Natural killer cell (primary cell): ENCODE measurements around the gene RELN. TPM values are rescaled to one million over a fixed set of nuclear protein-coding genes. Genes with fewer than 3 reads are reported as not detected.

Experiments
- ATAC-seq, 3 donors: fragments of 150-1000 bp in 2 of 3; fragments of 200-7000 bp in 1 of 3; cut with Tn5 transposase; 1 replicate in 1 of 3; 2 replicates in 2 of 3; pipeline ENCODE4 v1.10.0; 2021; ENCODE audit warnings: mild to moderate bottlenecking in 2 of 3, moderate library complexity in 2 of 3
- DNase-seq, 2 donors: peaks; one replicate each; pipeline versions ENCODE4 v3.0.0 to v3.0.0-alpha.2; 2013 to 2021; ENCODE audit warnings: mixed read lengths in 1 of 2
- H3K27ac ChIP-seq: one replicate; pipeline ENCODE4 v1.5.1; 2013; ENCODE audit warnings: mild to moderate bottlenecking, low read length
- H3K27me3 ChIP-seq: one replicate; pipeline ENCODE4 v1.6.1; 2013; ENCODE audit warnings: low read length; ENCODE audit not compliant: control insufficient read depth, insufficient read depth
- H3K36me3 ChIP-seq: one replicate; pipeline ENCODE4 v1.6.1; 2013; ENCODE audit warnings: low read length; ENCODE audit not compliant: control insufficient read depth, insufficient read depth
- H3K4me1 ChIP-seq: one replicate; pipeline ENCODE4 v1.6.1; 2013; ENCODE audit warnings: low read length; ENCODE audit not compliant: control insufficient read depth, insufficient read depth
- H3K4me3 ChIP-seq: one replicate; pipeline ENCODE4 v1.5.1; 2013; ENCODE audit warnings: low read length
- H3K9me3 ChIP-seq: one replicate; pipeline ENCODE4 v1.6.1; 2013; ENCODE audit warnings: low read length; ENCODE audit not compliant: control insufficient read depth, insufficient read depth
- H3K27ac Mint-ChIP-seq, 2 donors: one replicate each; pipeline ENCODE4 v1.8.0; 2022; ENCODE audit warnings: mild to moderate bottlenecking in 2 of 2, mixed read lengths in 2 of 2, moderate library complexity in 1 of 2
- H3K27me3 Mint-ChIP-seq, 2 donors: one replicate each; pipeline ENCODE4 v1.8.0; 2022; ENCODE audit warnings: low read depth in 2 of 2, mixed read lengths in 2 of 2
- H3K36me3 Mint-ChIP-seq: one replicate; pipeline ENCODE4 v1.8.0; 2022; ENCODE audit warnings: mixed read lengths
- H3K4me1 Mint-ChIP-seq, 2 donors: one replicate each; pipeline ENCODE4 v1.8.0; 2022; ENCODE audit warnings: mixed read lengths in 2 of 2
- H3K4me3 Mint-ChIP-seq: one replicate; pipeline ENCODE4 v1.8.0; 2022; ENCODE audit warnings: mild to moderate bottlenecking, moderate library complexity, mixed read lengths
- H3K9me3 Mint-ChIP-seq, 2 donors: one replicate each; pipeline ENCODE4 v1.8.0; 2022; ENCODE audit warnings: mixed read lengths in 2 of 2
- WGBS: methylation state at CpG from one replicate; pipeline ENCODE4 v1.1.7; 2013; ENCODE audit warnings: missing lambda C conversion rate; ENCODE audit not compliant: insufficient coverage; 5-methylcytosine and 5-hydroxymethylcytosine counted together
- intact Hi-C: fragments of 100-400 bp; cut with micrococcal nuclease; formaldehyde crosslinking; loops from one replicate; pipeline ENCODE4 v1.14.2; 2022
- total RNA-seq, 4 donors: library from RNA; stranded (reverse); fragments of 120-200 nt in 1 of 4; gene quantifications; one replicate each; pipeline versions ENCODE4 v1.2.3 to v1.2.4, GENCODE V29; 2013 to 2022
- TF ChIP-seq, protein P1 (sequence below): fragments of 200-600 bp; IDR thresholded peaks from one replicate; pipeline ENCODE4 v1.8.0; 2022; ENCODE audit warnings: antibody characterized with exemption

The RELN gene
- total RNA-seq, 3 donors from 2014 or later (not counting 1 experiment from before 2014, with no cell fraction given), result not detected

DNA sequence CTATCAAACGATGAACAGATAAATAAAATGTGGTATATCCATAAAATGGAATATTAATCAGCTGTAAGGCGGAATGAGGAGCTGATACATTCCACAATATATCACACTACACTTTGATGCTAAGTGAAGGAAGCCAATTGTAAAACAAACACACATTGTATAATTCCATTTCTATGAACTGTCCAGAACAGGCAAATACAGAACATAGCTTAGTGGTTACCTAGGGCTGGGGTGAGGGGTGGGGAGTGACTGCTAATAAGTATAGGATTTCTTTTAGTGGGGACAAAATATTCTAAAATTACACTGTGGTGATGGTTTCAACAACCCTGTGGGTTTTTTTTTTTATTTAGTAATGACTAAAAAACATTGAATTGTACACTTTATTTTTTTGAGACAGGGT, 461.3 kb downstream of the RELN start:
- no peak overlapping the region for H3K4me3 Mint-ChIP-seq
- H3K27ac Mint-ChIP-seq, result no peak overlapping the region
- no peaks in the 10 kb centered on the region for H3K36me3 Mint-ChIP-seq
- ATAC-seq (no peak), DNase-seq (no peak)
- H3K27me3 Mint-ChIP-seq, result peaks cover 5 to 8% of the 10 kb centered on the region in 2 donors
- TF ChIP-seq, protein P1, sequence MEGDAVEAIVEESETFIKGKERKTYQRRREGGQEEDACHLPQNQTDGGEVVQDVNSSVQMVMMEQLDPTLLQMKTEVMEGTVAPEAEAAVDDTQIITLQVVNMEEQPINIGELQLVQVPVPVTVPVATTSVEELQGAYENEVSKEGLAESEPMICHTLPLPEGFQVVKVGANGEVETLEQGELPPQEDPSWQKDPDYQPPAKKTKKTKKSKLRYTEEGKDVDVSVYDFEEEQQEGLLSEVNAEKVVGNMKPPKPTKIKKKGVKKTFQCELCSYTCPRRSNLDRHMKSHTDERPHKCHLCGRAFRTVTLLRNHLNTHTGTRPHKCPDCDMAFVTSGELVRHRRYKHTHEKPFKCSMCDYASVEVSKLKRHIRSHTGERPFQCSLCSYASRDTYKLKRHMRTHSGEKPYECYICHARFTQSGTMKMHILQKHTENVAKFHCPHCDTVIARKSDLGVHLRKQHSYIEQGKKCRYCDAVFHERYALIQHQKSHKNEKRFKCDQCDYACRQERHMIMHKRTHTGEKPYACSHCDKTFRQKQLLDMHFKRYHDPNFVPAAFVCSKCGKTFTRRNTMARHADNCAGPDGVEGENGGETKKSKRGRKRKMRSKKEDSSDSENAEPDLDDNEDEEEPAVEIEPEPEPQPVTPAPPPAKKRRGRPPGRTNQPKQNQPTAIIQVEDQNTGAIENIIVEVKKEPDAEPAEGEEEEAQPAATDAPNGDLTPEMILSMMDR, result no peak
- Histone ChIP-seq H3K36me3 (no peaks in the 10 kb centered on the region), H3K4me1 (no peaks in the 10 kb centered on the region), H3K9me3 (no peaks in the 10 kb centered on the region), H3K27ac (no peak overlapping the region), H3K27me3 (no peaks in the 10 kb centered on the region), H3K4me3 (no peak overlapping the region)
- peaks cover 0 to 3% of the 10 kb centered on the region in 2 donors for H3K9me3 Mint-ChIP-seq
- no CpG with 5 or more reads among the region's 2 CpGs for WGBS
- intact Hi-C loops, result no loop called here
- no peaks in the 10 kb centered on the region for H3K4me1 Mint-ChIP-seq

DNA sequence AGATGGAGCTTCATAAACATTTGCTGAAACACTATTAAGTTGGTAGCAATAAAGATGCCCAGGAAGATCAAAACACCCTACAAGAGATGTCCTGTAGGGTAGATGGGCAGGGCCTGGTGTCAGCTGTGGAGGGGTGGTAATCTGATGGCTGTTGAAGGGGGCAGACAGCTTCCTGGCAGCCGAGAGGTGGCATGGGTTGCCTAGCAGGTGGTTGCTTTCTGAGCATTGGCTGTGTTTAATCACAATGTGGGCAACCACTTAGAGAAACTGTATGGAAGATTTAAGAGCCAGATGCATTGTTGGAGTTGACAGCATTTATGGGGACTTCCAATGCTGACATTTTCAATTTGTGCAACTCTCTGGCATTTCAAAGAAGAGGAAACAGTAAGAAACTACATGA, 463.5 kb downstream of the RELN start:
- H3K4me3 Mint-ChIP-seq, result no peak overlapping the region
- no peaks in the 10 kb centered on the region for H3K9me3 Mint-ChIP-seq
- peaks cover 5 to 8% of the 10 kb centered on the region in 2 donors for H3K27me3 Mint-ChIP-seq
- no peak overlapping the region for H3K4me3 ChIP-seq
- WGBS, result 13% methylated on average over 1 of the region's 1 CpG
- H3K9me3 ChIP-seq, result no peaks in the 10 kb centered on the region
- H3K36me3 ChIP-seq, result no peaks in the 10 kb centered on the region
- H3K27ac Mint-ChIP-seq, result no peak overlapping the region
- H3K27me3 ChIP-seq, result no peaks in the 10 kb centered on the region
- H3K27ac ChIP-seq, result no peak overlapping the region
- H3K36me3 Mint-ChIP-seq, result no peaks in the 10 kb centered on the region
- H3K4me1 Mint-ChIP-seq, result no peaks in the 10 kb centered on the region
- ATAC-seq (no peak), DNase-seq (no peak)
- H3K4me1 ChIP-seq, result no peaks in the 10 kb centered on the region
- intact Hi-C loops, result no loop called here
- TF ChIP-seq, protein P1, result no peak

DNA sequence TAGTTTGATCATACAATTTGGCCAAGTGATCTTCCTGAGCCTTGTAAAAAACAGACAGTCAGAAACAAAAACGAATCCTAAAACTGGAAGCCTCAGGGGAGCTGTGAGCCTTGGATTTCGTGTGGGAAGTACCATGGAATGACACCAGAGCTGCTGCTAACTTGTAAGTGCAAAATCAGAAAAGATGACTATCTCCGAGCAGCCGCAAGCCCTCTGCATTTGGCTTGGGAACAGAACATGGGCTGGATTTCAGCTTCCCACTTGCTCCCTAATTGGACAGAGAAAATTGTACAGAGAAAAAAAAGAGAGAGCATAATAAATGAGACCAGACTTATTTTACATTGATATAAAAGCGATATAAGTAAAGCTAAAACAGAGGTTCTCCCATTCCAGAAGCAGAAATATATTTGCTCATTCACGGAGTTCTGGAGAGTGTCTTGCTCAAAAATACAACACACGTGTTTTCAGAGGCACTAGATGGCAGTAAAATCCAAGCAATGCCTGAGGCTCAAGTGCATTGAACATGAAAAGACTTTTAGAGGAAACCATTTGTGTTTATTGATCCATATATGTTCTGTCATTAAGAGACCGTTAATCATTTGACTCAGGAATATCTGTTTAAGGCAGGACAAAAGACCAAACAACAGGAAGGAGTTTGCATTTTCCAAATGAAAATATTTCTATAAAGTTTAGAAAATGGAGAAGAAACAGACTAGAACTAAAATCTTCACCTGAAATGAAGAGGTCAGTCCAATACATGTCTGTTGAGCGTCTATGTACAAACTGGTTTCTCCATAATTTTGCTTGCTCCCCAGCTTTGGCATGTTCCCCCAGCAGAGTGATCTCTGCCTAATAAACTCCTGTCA, 465.2 kb downstream of the RELN start:
- DNase-seq (peak in 1 of 2 donors; percentile 8), ATAC-seq (no peak)
- no peaks in the 10 kb centered on the region for H3K4me1 ChIP-seq
- Mint-ChIP-seq H3K27ac (no peak overlapping the region), H3K27me3 (peaks cover 0 to 5% of the 10 kb centered on the region in 2 donors), H3K4me1 (no peaks in the 10 kb centered on the region), H3K36me3 (no peaks in the 10 kb centered on the region), H3K4me3 (no peak overlapping the region), H3K9me3 (no peaks in the 10 kb centered on the region)
- TF ChIP-seq, protein P1, result no peak
- intact Hi-C loops, result no loop called here
- H3K9me3 ChIP-seq, result no peaks in the 10 kb centered on the region
- no peak overlapping the region for H3K4me3 ChIP-seq
- H3K36me3 ChIP-seq, result no peaks in the 10 kb centered on the region
- no peak overlapping the region for H3K27ac ChIP-seq
- WGBS, result 54% methylated on average over 8 of the region's 9 CpGs
- no peaks in the 10 kb centered on the region for H3K27me3 ChIP-seq
